Measurements from ENCODE around the gene CPE. TPM values are rescaled to one million over a fixed set of nuclear protein-coding genes. Genes with fewer than 3 reads are reported as not detected.

Gene CPE
- total and polyA plus RNA-seq, 3 experiments from 2014 or later, result not detected

DNA sequence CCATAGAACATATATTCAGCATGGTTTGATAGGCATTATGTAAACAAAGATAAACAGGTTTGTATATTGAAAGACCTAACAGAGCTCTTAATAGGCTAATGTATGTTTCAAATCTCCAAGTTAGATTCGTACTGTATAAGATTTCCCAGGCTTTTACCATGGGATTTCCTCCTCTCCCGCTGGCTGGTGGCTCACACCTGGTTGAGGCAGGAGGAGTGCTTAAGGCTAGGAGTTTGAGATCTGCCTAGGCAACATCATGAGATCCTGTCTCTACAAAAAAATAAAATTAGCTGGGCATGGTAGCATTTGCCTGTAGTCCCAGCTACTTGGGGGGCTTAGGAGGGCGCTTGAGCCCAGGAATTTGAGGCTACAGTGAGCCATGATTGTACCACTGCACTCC is 5.4 kb downstream of the CPE start:
- no peak for DNase-seq
- Histone ChIP-seq H3K36me3 (ENCODE audit: insufficient read depth, low read length) (no peaks in the 10 kb centered on the region), H3K4me3 (ENCODE audit: low read length) (no peak overlapping the region), H3K27me3 (ENCODE audit: insufficient read depth, low read length, poor library complexity, severe bottlenecking) (no peaks in the 10 kb centered on the region), H3K27ac (ENCODE audit: low read depth, low read length) (no peak overlapping the region), H3K9me3 (ENCODE audit: low read length) (no peaks in the 10 kb centered on the region), H3K4me1 (ENCODE audit: insufficient read depth, low read length) (no peaks in the 10 kb centered on the region)
- H3K9me3 Mint-ChIP-seq, result no peaks in the 10 kb centered on the region
- H3K4me3 Mint-ChIP-seq, result no peak overlapping the region
- peaks cover 0 to 1% (median 0%) of the 10 kb centered on the region in 3 donors for H3K36me3 Mint-ChIP-seq
- ChIA-PET POLR2A (no interaction called here), CTCF (interaction anchor here (1.8 kb wide), 1 partner anchor 9 kb away, joined by 3 read pairs; no protein-coding TSS in a partner anchor)
- H3K27me3 Mint-ChIP-seq, result peaks cover 10 to 76% of the 10 kb centered on the region in 2 donors
- peaks cover 0 to 5% (median 1%) of the 10 kb centered on the region in 3 donors for H3K4me1 Mint-ChIP-seq
- H3K27ac Mint-ChIP-seq, result no peak overlapping the region

- H3K27me3 ChIP-seq (ENCODE audit: insufficient read depth, low read length, poor library complexity, severe bottlenecking), result no peaks in the 10 kb centered on the region
- ChIA-PET POLR2A (no interaction called here), CTCF (interaction anchor here (1.8 kb wide), 1 partner anchor 9 kb away, joined by 3 read pairs; no protein-coding TSS in a partner anchor)
- H3K4me3 ChIP-seq (ENCODE audit: low read length), result no peak overlapping the region
- Mint-ChIP-seq H3K27ac (no peak overlapping the region), H3K9me3 (no peaks in the 10 kb centered on the region), H3K4me1 (peaks cover 0 to 5% (median 1%) of the 10 kb centered on the region in 3 donors), H3K4me3 (no peak overlapping the region), H3K36me3 (peaks cover 0 to 1% (median 0%) of the 10 kb centered on the region in 3 donors), H3K27me3 (peaks cover 10 to 78% of the 10 kb centered on the region in 2 donors)
- H3K9me3 ChIP-seq (ENCODE audit: low read length), result no peaks in the 10 kb centered on the region
- DNase-seq, result no peak
- H3K27ac ChIP-seq (ENCODE audit: low read depth, low read length), result no peak overlapping the region
- H3K36me3 ChIP-seq (ENCODE audit: insufficient read depth, low read length), result no peaks in the 10 kb centered on the region
- no peaks in the 10 kb centered on the region for H3K4me1 ChIP-seq (ENCODE audit: insufficient read depth, low read length)
Measured at GRCh38 chr4:165384598-165384997, 5.8 kb downstream of the CPE start.

DNA sequence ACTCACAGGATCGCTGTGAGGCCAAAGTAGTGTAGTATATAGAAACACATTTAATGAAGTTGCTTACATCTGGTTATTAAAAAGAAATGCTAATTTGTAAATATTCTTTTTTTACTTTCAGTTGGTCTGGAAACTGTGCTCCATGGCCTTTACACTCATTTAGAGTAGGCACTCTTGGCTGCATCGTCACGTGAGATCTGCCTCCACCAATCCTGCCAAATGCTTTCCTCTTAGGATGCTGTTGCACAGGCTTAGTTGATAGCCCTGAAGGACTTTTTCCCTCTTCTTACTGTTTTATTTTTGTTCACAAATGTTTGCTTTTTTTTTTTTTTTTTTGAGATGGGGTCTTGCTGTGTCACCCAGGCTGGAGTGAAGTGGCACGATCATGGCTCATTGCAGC is 6.3 kb downstream of the CPE start:
- peaks cover 10 to 77% of the 10 kb centered on the region in 2 donors for H3K27me3 Mint-ChIP-seq
- Histone ChIP-seq H3K27ac (ENCODE audit: low read depth, low read length) (no peak overlapping the region), H3K4me3 (ENCODE audit: low read length) (no peak overlapping the region), H3K36me3 (ENCODE audit: insufficient read depth, low read length) (no peaks in the 10 kb centered on the region), H3K9me3 (ENCODE audit: low read length) (no peaks in the 10 kb centered on the region), H3K4me1 (ENCODE audit: insufficient read depth, low read length) (no peaks in the 10 kb centered on the region), H3K27me3 (ENCODE audit: insufficient read depth, low read length, poor library complexity, severe bottlenecking) (no peaks in the 10 kb centered on the region)
- no peaks in the 10 kb centered on the region for H3K4me1 Mint-ChIP-seq
- no peak overlapping the region for H3K27ac Mint-ChIP-seq
- POLR2A ChIA-PET, result no interaction called here
- peaks cover 0 to 1% (median 0%) of the 10 kb centered on the region in 3 donors for H3K36me3 Mint-ChIP-seq
- H3K4me3 Mint-ChIP-seq, result no peak overlapping the region
- no peaks in the 10 kb centered on the region for H3K9me3 Mint-ChIP-seq
- CTCF ChIA-PET, result interaction anchor here (1.8 kb wide), 1 partner anchor 10 kb away, joined by 3 read pairs; no protein-coding TSS in a partner anchor
- DNase-seq, result no peak

- Mint-ChIP-seq H3K27ac (no peak overlapping the region), H3K4me3 (no peak overlapping the region), H3K27me3 (peaks cover 10 to 78% of the 10 kb centered on the region in 2 donors), H3K9me3 (no peaks in the 10 kb centered on the region), H3K36me3 (peaks cover 0 to 1% (median 0%) of the 10 kb centered on the region in 3 donors), H3K4me1 (no peaks in the 10 kb centered on the region)
- no peak for DNase-seq
- H3K36me3 ChIP-seq (ENCODE audit: insufficient read depth, low read length), result no peaks in the 10 kb centered on the region
- no peaks in the 10 kb centered on the region for H3K9me3 ChIP-seq (ENCODE audit: low read length)
- H3K4me1 ChIP-seq (ENCODE audit: insufficient read depth, low read length), result no peaks in the 10 kb centered on the region
- ChIA-PET POLR2A (no interaction called here), CTCF (no interaction called here)
- no peak overlapping the region for H3K4me3 ChIP-seq (ENCODE audit: low read length)
- no peak overlapping the region for H3K27ac ChIP-seq (ENCODE audit: low read depth, low read length)
- no peaks in the 10 kb centered on the region for H3K27me3 ChIP-seq (ENCODE audit: insufficient read depth, low read length, poor library complexity, severe bottlenecking)
Measured at GRCh38 chr4:165386328-165386727, 7.5 kb downstream of the CPE start.

DNA sequence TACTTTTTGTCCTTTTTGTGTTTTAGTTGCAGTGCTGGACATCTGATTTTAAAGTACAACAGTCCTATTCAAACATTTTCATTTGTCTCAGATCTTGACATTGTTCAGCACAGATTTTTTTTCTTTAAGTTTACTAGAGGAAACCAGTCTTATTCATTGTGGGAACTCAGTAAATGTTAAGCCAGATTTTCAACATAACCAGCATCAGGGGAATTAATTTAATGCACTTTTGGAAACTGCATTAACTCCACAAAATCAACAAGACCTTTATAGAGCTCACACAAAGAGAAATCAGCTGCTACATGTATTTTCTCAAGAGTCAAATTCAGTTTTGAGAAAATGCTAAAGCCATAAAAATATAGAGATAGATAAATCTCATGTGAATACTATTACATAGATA is 9.9 kb downstream of the CPE start:
- H3K27ac ChIP-seq (ENCODE audit: low read depth, low read length), result no peak overlapping the region
- no peak for DNase-seq
- CTCF ChIA-PET, result interaction anchor here (1.2 kb wide), 1 partner anchor 72 kb away, joined by 4 read pairs; no protein-coding TSS in a partner anchor
- Mint-ChIP-seq H3K27ac (no peak overlapping the region), H3K4me3 (no peak overlapping the region), H3K27me3 (peaks cover 10 to 62% of the 10 kb centered on the region in 2 donors), H3K9me3 (no peaks in the 10 kb centered on the region), H3K4me1 (no peaks in the 10 kb centered on the region), H3K36me3 (peaks cover 0 to 1% (median 0%) of the 10 kb centered on the region in 3 donors)
- no peaks in the 10 kb centered on the region for H3K27me3 ChIP-seq (ENCODE audit: insufficient read depth, low read length, poor library complexity, severe bottlenecking)
- no peaks in the 10 kb centered on the region for H3K36me3 ChIP-seq (ENCODE audit: insufficient read depth, low read length)
- POLR2A ChIA-PET, result no interaction called here
- H3K4me1 ChIP-seq (ENCODE audit: insufficient read depth, low read length), result no peaks in the 10 kb centered on the region
- no peak overlapping the region for H3K4me3 ChIP-seq (ENCODE audit: low read length)
- H3K9me3 ChIP-seq (ENCODE audit: low read length), result no peaks in the 10 kb centered on the region

DNA sequence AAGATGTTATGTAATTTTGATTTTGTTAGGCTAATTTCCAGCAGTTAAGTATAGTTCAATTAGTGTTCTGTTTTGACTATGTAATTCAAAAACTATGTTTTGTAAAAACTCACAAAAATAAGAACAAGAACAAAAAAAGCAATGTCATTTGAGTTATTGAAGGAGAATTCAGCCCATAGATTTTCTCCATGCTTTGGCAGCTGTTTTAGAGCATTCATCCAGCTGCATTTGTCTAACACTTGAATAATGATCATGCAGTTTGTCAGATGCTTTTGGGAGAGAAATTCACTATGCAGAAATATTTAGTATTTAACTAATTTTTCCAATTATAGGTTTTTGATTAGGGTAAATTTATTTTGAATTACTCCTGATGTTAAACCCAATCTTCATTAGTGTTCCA is 14.2 kb downstream of the CPE start:
- H3K36me3 Mint-ChIP-seq, result no peaks in the 10 kb centered on the region
- POLR2A ChIA-PET, result no interaction called here
- H3K4me1 Mint-ChIP-seq, result no peaks in the 10 kb centered on the region
- CTCF ChIA-PET, result no interaction called here
- no peak overlapping the region for H3K27ac ChIP-seq (ENCODE audit: low read depth, low read length)
- H3K4me1 ChIP-seq (ENCODE audit: insufficient read depth, low read length), result no peaks in the 10 kb centered on the region
- H3K36me3 ChIP-seq (ENCODE audit: insufficient read depth, low read length), result no peaks in the 10 kb centered on the region
- no peaks in the 10 kb centered on the region for H3K9me3 ChIP-seq (ENCODE audit: low read length)
- H3K27me3 Mint-ChIP-seq, result peaks cover 2 to 44% of the 10 kb centered on the region in 2 donors
- no peaks in the 10 kb centered on the region for H3K27me3 ChIP-seq (ENCODE audit: insufficient read depth, low read length, poor library complexity, severe bottlenecking)
- H3K4me3 ChIP-seq (ENCODE audit: low read length), result no peak overlapping the region
- H3K27ac Mint-ChIP-seq, result no peak overlapping the region
- H3K4me3 Mint-ChIP-seq, result no peak overlapping the region
- H3K9me3 Mint-ChIP-seq, result no peaks in the 10 kb centered on the region
- no peak for DNase-seq

- Mint-ChIP-seq H3K27ac (peak overlapping the region in 1 of 8 donors; percentile 1), H3K36me3 (no peaks in the 10 kb centered on the region), H3K27me3 (peaks cover 1 to 38% of the 10 kb centered on the region in 2 donors)
Measured at GRCh38 chr4:165393704-165394103, 14.9 kb downstream of the CPE start.

GRCh38 chr4:165394275-165394674 is 15.5 kb downstream of the CPE start:
- no peaks in the 10 kb centered on the region for H3K36me3 ChIP-seq (ENCODE audit: insufficient read depth, low read length)
- POLR2A ChIA-PET, result no interaction called here
- no peaks in the 10 kb centered on the region for H3K4me1 Mint-ChIP-seq
- H3K4me1 ChIP-seq (ENCODE audit: insufficient read depth, low read length), result no peaks in the 10 kb centered on the region
- H3K9me3 ChIP-seq (ENCODE audit: low read length), result no peaks in the 10 kb centered on the region
- H3K27ac ChIP-seq (ENCODE audit: low read depth, low read length), result no peak overlapping the region
- H3K27me3 Mint-ChIP-seq, result peaks cover 1 to 32% of the 10 kb centered on the region in 2 donors
- H3K4me3 Mint-ChIP-seq, result no peak overlapping the region
- no peaks in the 10 kb centered on the region for H3K9me3 Mint-ChIP-seq
- no peaks in the 10 kb centered on the region for H3K36me3 Mint-ChIP-seq
- H3K4me3 ChIP-seq (ENCODE audit: low read length), result no peak overlapping the region
- no peak overlapping the region for H3K27ac Mint-ChIP-seq
- CTCF ChIA-PET, result no interaction called here
- no peak for DNase-seq
- H3K27me3 ChIP-seq (ENCODE audit: insufficient read depth, low read length, poor library complexity, severe bottlenecking), result no peaks in the 10 kb centered on the region

More at GRCh38 chr4:165393704-165394103, 14.9 kb downstream of the CPE start:
- DNase-seq, result no peak
- Mint-ChIP-seq H3K4me3 (no peak overlapping the region), H3K9me3 (no peaks in the 10 kb centered on the region), H3K4me1 (no peaks in the 10 kb centered on the region)
- no peaks in the 10 kb centered on the region for H3K27me3 ChIP-seq (ENCODE audit: insufficient read depth, low read length, poor library complexity, severe bottlenecking)
- ChIA-PET POLR2A (no interaction called here), CTCF (no interaction called here)
- no peaks in the 10 kb centered on the region for H3K4me1 ChIP-seq (ENCODE audit: insufficient read depth, low read length)
- H3K9me3 ChIP-seq (ENCODE audit: low read length), result no peaks in the 10 kb centered on the region
- H3K27ac ChIP-seq (ENCODE audit: low read depth, low read length), result no peak overlapping the region
- H3K4me3 ChIP-seq (ENCODE audit: low read length), result no peak overlapping the region
- H3K36me3 ChIP-seq (ENCODE audit: insufficient read depth, low read length), result no peaks in the 10 kb centered on the region
